ENCODE measurements around the gene PVALEF. TPM values are rescaled to one million over a fixed set of nuclear protein-coding genes. Genes with fewer than 3 reads are reported as not detected.

The PVALEF gene
- total RNA-seq, 5 donors from 2014 or later (not counting 1 experiment from before 2014, with no cell fraction given): not detected

- H3K27ac ChIP-seq (ENCODE audit: low read length): no peak overlapping the region
- CTCF ChIA-PET: no interaction called here
- H3K9me3 ChIP-seq: no peaks in the 10 kb centered on the region
- Mint-ChIP-seq H3K27me3 (peaks cover 0 to 4% of the 10 kb centered on the region in 2 donors), H3K4me1 (no peaks in the 10 kb centered on the region), H3K27ac (no peak overlapping the region), H3K4me3 (no peak overlapping the region), H3K9me3 (no peaks in the 10 kb centered on the region), H3K36me3 (no peaks in the 10 kb centered on the region)
- no peaks in the 10 kb centered on the region for H3K36me3 ChIP-seq (ENCODE audit: control insufficient read depth in 2 of 2, extremely low read depth in 1 of 2, insufficient read depth in 1 of 2, low read length in 1 of 2)
- no peak for ATAC-seq (replicated peaks in 1 of 4)
- WGBS (ENCODE audit: insufficient coverage): 80% methylated on average over 3 of the region's 12 CpGs
- no peak overlapping the region for H3K4me3 ChIP-seq (ENCODE audit: control insufficient read depth in 1 of 2, extremely low read depth in 1 of 2, low read length in 1 of 2)
- peaks cover 0 to 36% of the 10 kb centered on the region in 2 experiments for H3K27me3 ChIP-seq (replicated peaks in 1 of 2; ENCODE audit: control insufficient read depth in 2 of 2, extremely low read depth in 1 of 2, insufficient read depth in 2 of 2, low read length in 1 of 2)
- POLR2A ChIA-PET: no interaction called here
- H3K4me1 ChIP-seq (ENCODE audit: control insufficient read depth in 1 of 2, extremely low read depth in 1 of 2, insufficient read depth in 2 of 2, low read length in 2 of 2): no peaks in the 10 kb centered on the region
- no peak for DNase-seq
These were observed 14.6 kb downstream of the PVALEF start for GRCh38 chr17:81179861-81180260.

- ChIA-PET POLR2A (no interaction called here), CTCF (no interaction called here)
- H3K27ac Mint-ChIP-seq: no peak overlapping the region
- H3K27me3 Mint-ChIP-seq: peaks cover 0 to 4% of the 10 kb centered on the region in 2 donors
- ATAC-seq (replicated peaks in 1 of 4) (no peak), DNase-seq (no peak)
- no peaks in the 10 kb centered on the region for H3K9me3 Mint-ChIP-seq
- Histone ChIP-seq H3K27ac (ENCODE audit: low read length) (no peak overlapping the region), H3K4me3 (ENCODE audit: control insufficient read depth in 1 of 2, extremely low read depth in 1 of 2, low read length in 1 of 2) (no peak overlapping the region), H3K27me3 (replicated peaks in 1 of 2; ENCODE audit: control insufficient read depth in 2 of 2, extremely low read depth in 1 of 2, insufficient read depth in 2 of 2, low read length in 1 of 2) (peaks cover 0 to 36% of the 10 kb centered on the region in 2 experiments), H3K36me3 (ENCODE audit: control insufficient read depth in 2 of 2, extremely low read depth in 1 of 2, insufficient read depth in 1 of 2, low read length in 1 of 2) (no peaks in the 10 kb centered on the region), H3K9me3 (no peaks in the 10 kb centered on the region), H3K4me1 (ENCODE audit: control insufficient read depth in 1 of 2, extremely low read depth in 1 of 2, insufficient read depth in 2 of 2, low read length in 2 of 2) (no peaks in the 10 kb centered on the region)
- no peaks in the 10 kb centered on the region for H3K36me3 Mint-ChIP-seq
- WGBS (ENCODE audit: insufficient coverage): 90% methylated on average over 46 of the region's 49 CpGs
- no peak overlapping the region for H3K4me3 Mint-ChIP-seq
- no peaks in the 10 kb centered on the region for H3K4me1 Mint-ChIP-seq
These were observed 15.8 kb downstream of the PVALEF start for GRCh38 chr17:81180836-81181810.

- Mint-ChIP-seq H3K27me3 (peaks cover 0 to 4% of the 10 kb centered on the region in 2 donors), H3K36me3 (no peaks in the 10 kb centered on the region), H3K4me1 (no peaks in the 10 kb centered on the region), H3K4me3 (no peak overlapping the region), H3K27ac (no peak overlapping the region), H3K9me3 (no peaks in the 10 kb centered on the region)
- CTCF ChIA-PET: no interaction called here
- no peaks in the 10 kb centered on the region for H3K36me3 ChIP-seq (ENCODE audit: control insufficient read depth in 2 of 2, extremely low read depth in 1 of 2, insufficient read depth in 1 of 2, low read length in 1 of 2)
- H3K4me3 ChIP-seq (ENCODE audit: control insufficient read depth in 1 of 2, extremely low read depth in 1 of 2, low read length in 1 of 2): no peak overlapping the region
- H3K27me3 ChIP-seq (replicated peaks in 1 of 2; ENCODE audit: control insufficient read depth in 2 of 2, extremely low read depth in 1 of 2, insufficient read depth in 2 of 2, low read length in 1 of 2): peaks cover 0 to 36% of the 10 kb centered on the region in 2 experiments
- H3K4me1 ChIP-seq (ENCODE audit: control insufficient read depth in 1 of 2, extremely low read depth in 1 of 2, insufficient read depth in 2 of 2, low read length in 2 of 2): no peaks in the 10 kb centered on the region
- ATAC-seq (replicated peaks in 1 of 4): no peak
- WGBS (ENCODE audit: insufficient coverage): 83% methylated on average over 7 of the region's 19 CpGs
- POLR2A ChIA-PET: no interaction called here
- H3K27ac ChIP-seq (ENCODE audit: low read length): no peak overlapping the region
- no peaks in the 10 kb centered on the region for H3K9me3 ChIP-seq
- DNase-seq: no peak
These were observed 16.5 kb downstream of the PVALEF start for GRCh38 chr17:81181811-81182185.

- 87% methylated on average over 4 of the region's 5 CpGs for whole genome bisulfite sequencing (ENCODE audit: insufficient coverage)
- ATAC-seq (replicated peaks in 1 of 4): no peak
- CTCF ChIA-PET: no interaction called here
These were observed 17.3 kb downstream of the PVALEF start for GRCh38 chr17:81182596-81182995.

GRCh38 chr17:81183316-81183715 lies 18.0 kb downstream of the PVALEF start:
- DNase-seq (no peak), ATAC-seq (replicated peaks in 1 of 4) (no peak)
- no peak overlapping the region for H3K27ac Mint-ChIP-seq
- no peaks in the 10 kb centered on the region for H3K4me1 ChIP-seq (ENCODE audit: control insufficient read depth in 1 of 2, extremely low read depth in 1 of 2, insufficient read depth in 2 of 2, low read length in 2 of 2)
- no peaks in the 10 kb centered on the region for H3K36me3 Mint-ChIP-seq
- no peak overlapping the region for H3K27ac ChIP-seq (ENCODE audit: low read length)
- H3K27me3 Mint-ChIP-seq: peaks cover 0 to 4% of the 10 kb centered on the region in 2 donors
- no peaks in the 10 kb centered on the region for H3K36me3 ChIP-seq (ENCODE audit: control insufficient read depth in 2 of 2, extremely low read depth in 1 of 2, insufficient read depth in 1 of 2, low read length in 1 of 2)
- no peak overlapping the region for H3K4me3 ChIP-seq (ENCODE audit: control insufficient read depth in 1 of 2, extremely low read depth in 1 of 2, low read length in 1 of 2)
- CTCF ChIA-PET: no interaction called here
- no peak overlapping the region for H3K4me3 Mint-ChIP-seq
- POLR2A ChIA-PET: no interaction called here
- no peaks in the 10 kb centered on the region for H3K4me1 Mint-ChIP-seq
- no peaks in the 10 kb centered on the region for H3K9me3 Mint-ChIP-seq
- 78% methylated on average over 9 of the region's 10 CpGs for WGBS (ENCODE audit: insufficient coverage)
- H3K9me3 ChIP-seq: no peaks in the 10 kb centered on the region
- H3K27me3 ChIP-seq (replicated peaks in 1 of 2; ENCODE audit: control insufficient read depth in 2 of 2, extremely low read depth in 1 of 2, insufficient read depth in 2 of 2, low read length in 1 of 2): peaks cover 0 to 36% of the 10 kb centered on the region in 2 experiments

More at GRCh38 chr17:81182596-81182995, 17.3 kb downstream of the PVALEF start:
- Mint-ChIP-seq H3K9me3 (no peaks in the 10 kb centered on the region), H3K27ac (no peak overlapping the region), H3K4me1 (no peaks in the 10 kb centered on the region), H3K4me3 (no peak overlapping the region), H3K36me3 (no peaks in the 10 kb centered on the region), H3K27me3 (peaks cover 0 to 4% of the 10 kb centered on the region in 2 donors)
- H3K9me3 ChIP-seq: no peaks in the 10 kb centered on the region
- peaks cover 0 to 36% of the 10 kb centered on the region in 2 experiments for H3K27me3 ChIP-seq (replicated peaks in 1 of 2; ENCODE audit: control insufficient read depth in 2 of 2, extremely low read depth in 1 of 2, insufficient read depth in 2 of 2, low read length in 1 of 2)
- POLR2A ChIA-PET: no interaction called here
- no peaks in the 10 kb centered on the region for H3K36me3 ChIP-seq (ENCODE audit: control insufficient read depth in 2 of 2, extremely low read depth in 1 of 2, insufficient read depth in 1 of 2, low read length in 1 of 2)
- H3K27ac ChIP-seq (ENCODE audit: low read length): no peak overlapping the region
- DNase-seq: no peak
- no peak overlapping the region for H3K4me3 ChIP-seq (ENCODE audit: control insufficient read depth in 1 of 2, extremely low read depth in 1 of 2, low read length in 1 of 2)
- H3K4me1 ChIP-seq (ENCODE audit: control insufficient read depth in 1 of 2, extremely low read depth in 1 of 2, insufficient read depth in 2 of 2, low read length in 2 of 2): no peaks in the 10 kb centered on the region

- H3K4me1 ChIP-seq (ENCODE audit: control insufficient read depth in 1 of 2, extremely low read depth in 1 of 2, insufficient read depth in 2 of 2, low read length in 2 of 2): no peaks in the 10 kb centered on the region
- Mint-ChIP-seq H3K36me3 (no peaks in the 10 kb centered on the region), H3K27me3 (peaks cover 0 to 4% of the 10 kb centered on the region in 2 donors), H3K4me1 (no peaks in the 10 kb centered on the region), H3K4me3 (no peak overlapping the region), H3K27ac (no peak overlapping the region), H3K9me3 (no peaks in the 10 kb centered on the region)
- H3K9me3 ChIP-seq: no peaks in the 10 kb centered on the region
- H3K27me3 ChIP-seq (replicated peaks in 1 of 2; ENCODE audit: control insufficient read depth in 2 of 2, extremely low read depth in 1 of 2, insufficient read depth in 2 of 2, low read length in 1 of 2): peaks cover 0 to 36% of the 10 kb centered on the region in 2 experiments
- WGBS (ENCODE audit: insufficient coverage): 89% methylated on average over 11 of the region's 11 CpGs
- no peak overlapping the region for H3K27ac ChIP-seq (ENCODE audit: low read length)
- no peak for DNase-seq
- H3K36me3 ChIP-seq (ENCODE audit: control insufficient read depth in 2 of 2, extremely low read depth in 1 of 2, insufficient read depth in 1 of 2, low read length in 1 of 2): no peaks in the 10 kb centered on the region
- no peak for ATAC-seq (replicated peaks in 1 of 4)
- POLR2A ChIA-PET: no interaction called here
- no peak overlapping the region for H3K4me3 ChIP-seq (ENCODE audit: control insufficient read depth in 1 of 2, extremely low read depth in 1 of 2, low read length in 1 of 2)
- CTCF ChIA-PET: no interaction called here
These were observed 18.5 kb downstream of the PVALEF start for GRCh38 chr17:81183807-81184206.

Measured in T-cell (primary cell).